Activated CD4-positive, alpha-beta T cell treated with anti-CD3 and anti-CD28 coated beads, Interleukin-2, amount 50 U/mL, for 48 hours (primary cell): ENCODE results near the gene BTBD19.
"Not testable (repeated sequence)": the region's sequence is repeated elsewhere in the genome, so short reads cannot be mapped to it uniquely, and the experiment has no call there.

ENCODE experiments used
- DNase-seq, 2 experiments: peaks; one replicate each; pipeline ENCODE4 v3.0.0-alpha.2; 2020

Gene BTBD19

GRCh38 chr1:44808063-44808937 lies at the start of gene BTBD19:
TSS of gene BTBD19 (plus strand) at chr1:44808523. CDS start at chr1:44808821, 298 bp downstream.
- peak; percentile 89 to 91 for DNase-seq

- DNase-seq = no peak
Measured at GRCh38 chr1:44759077-44759476, 49.2 kb upstream of the BTBD19 start.

- DNase-seq = no peak
Measured at GRCh38 chr1:44760876-44761275, 47.4 kb upstream of the BTBD19 start.

- DNase-seq = not testable (repeated sequence)
Measured at GRCh38 chr1:44766421-44766820, 41.9 kb upstream of the BTBD19 start.

- peak; percentile 89 to 92 for DNase-seq
Measured at GRCh38 chr1:44775078-44775929, 33.0 kb upstream of the BTBD19 start, which contains the start of gene RPS8. TSS of gene RPS8 (plus strand) at chr1:44775540. CDS start at chr1:44775597, 57 bp downstream.

- peak; percentile 45 for DNase-seq
Measured at GRCh38 chr1:44775930-44776729, 32.2 kb upstream of the BTBD19 start.

GRCh38 chr1:44776730-44777068 lies 31.6 kb upstream of the BTBD19 start:
- DNase-seq = peak in 1 of 2 experiments; percentile 38

GRCh38 chr1:44777547-44777946 lies 30.8 kb upstream of the BTBD19 start:
- no peak for DNase-seq

- DNase-seq = no peak
Measured at GRCh38 chr1:44777969-44778635, 30.2 kb upstream of the BTBD19 start.

GRCh38 chr1:44778705-44779576 lies 29.4 kb upstream of the BTBD19 start:
- DNase-seq = no peak

GRCh38 chr1:44780583-44781121 lies 27.7 kb upstream of the BTBD19 start:
- DNase-seq = no peak

- no peak for DNase-seq
Measured at GRCh38 chr1:44783697-44784093, 24.6 kb upstream of the BTBD19 start.

GRCh38 chr1:44784094-44785028 lies 24.0 kb upstream of the BTBD19 start:
- peak in 1 of 2 experiments; percentile 43 for DNase-seq

- no peak for DNase-seq
Measured at GRCh38 chr1:44785029-44785380, 23.3 kb upstream of the BTBD19 start.

GRCh38 chr1:44785501-44786137 lies 22.7 kb upstream of the BTBD19 start:
- DNase-seq = no peak

- DNase-seq = peak; percentile 81 to 85
Measured at GRCh38 chr1:44786138-44786840, 22.0 kb upstream of the BTBD19 start.

GRCh38 chr1:44786841-44787426 lies 21.4 kb upstream of the BTBD19 start:
- no peak for DNase-seq

GRCh38 chr1:44787506-44787905 lies 20.8 kb upstream of the BTBD19 start:
- DNase-seq = no peak
